ENCODE data around the gene BARD1. TPM values are rescaled to one million over a fixed set of nuclear protein-coding genes. Genes with fewer than 3 reads are reported as not detected.
"Not testable (repeated sequence)": the region's sequence is repeated elsewhere in the genome, so short reads cannot be mapped to it uniquely, and the experiment has no call there.

Gene BARD1
- total RNA-seq, 1 donor from 2014 or later = 8.4 TPM

GRCh38 chr2:214775971-214776370 lies 33.5 kb downstream of the BARD1 start:
- DNase-seq (ENCODE audit: missing footprints) (no peak), ATAC-seq (no peak)
- intact Hi-C loops (cut with DNase I) = no loop called here

- DNase-seq (ENCODE audit: missing footprints) = no peak
- ATAC-seq = no peak
- intact Hi-C loops (cut with DNase I) = no loop called here
These were observed 35.4 kb downstream of the BARD1 start for GRCh38 chr2:214774108-214774507.

DNA sequence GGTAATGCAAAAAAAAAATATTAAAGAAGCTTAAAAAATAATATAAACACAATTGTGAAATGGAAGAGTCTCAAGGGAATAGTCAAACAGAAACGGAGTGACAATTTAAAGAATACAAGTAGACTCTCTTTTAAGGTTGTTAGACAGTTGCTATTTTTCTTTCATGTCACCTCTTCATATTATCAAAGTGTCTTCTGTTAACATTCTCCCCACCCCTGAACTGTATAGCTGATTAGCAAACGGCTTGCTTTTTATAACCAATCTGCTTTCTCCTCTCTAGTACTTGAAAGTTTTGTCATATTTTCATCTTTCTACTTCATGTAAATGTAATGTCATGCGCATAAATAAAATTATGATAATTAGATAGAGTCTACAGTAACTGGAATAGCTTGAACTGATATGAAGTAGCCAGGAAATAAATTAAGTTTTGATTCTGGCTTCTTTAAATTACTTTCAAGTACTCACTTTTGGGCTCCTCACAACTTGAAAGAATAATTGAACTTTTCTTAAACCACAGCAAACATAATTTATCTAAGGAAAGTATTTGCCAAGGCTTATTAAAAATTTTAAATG lies 37.0 kb downstream of the BARD1 start:
- intact Hi-C loops (cut with DNase I) = no loop called here
- DNase-seq (ENCODE audit: missing footprints) (no peak), ATAC-seq (peak; percentile 26)

DNA sequence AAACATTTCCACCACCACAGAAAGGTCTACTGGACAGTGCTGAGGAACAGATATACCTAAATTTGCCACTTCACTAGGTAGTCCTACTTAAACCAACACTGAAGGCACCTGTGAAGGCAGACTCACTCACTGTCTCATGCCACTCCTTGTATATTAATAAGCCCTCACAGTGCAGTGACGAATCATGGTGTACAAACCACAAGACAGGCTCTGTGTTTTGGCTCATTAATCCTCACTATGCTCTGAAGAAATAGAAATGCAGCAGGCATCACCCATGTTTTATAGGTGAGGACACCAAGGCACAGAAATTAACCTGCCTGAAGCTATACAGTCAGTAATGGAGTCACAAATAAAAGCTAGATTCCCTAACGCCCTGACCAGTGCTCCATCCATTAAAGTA lies 44.3 kb downstream of the BARD1 start:
- intact Hi-C loops (cut with DNase I) = no loop called here
- no peak for DNase-seq (ENCODE audit: missing footprints)
- no peak for ATAC-seq

DNA sequence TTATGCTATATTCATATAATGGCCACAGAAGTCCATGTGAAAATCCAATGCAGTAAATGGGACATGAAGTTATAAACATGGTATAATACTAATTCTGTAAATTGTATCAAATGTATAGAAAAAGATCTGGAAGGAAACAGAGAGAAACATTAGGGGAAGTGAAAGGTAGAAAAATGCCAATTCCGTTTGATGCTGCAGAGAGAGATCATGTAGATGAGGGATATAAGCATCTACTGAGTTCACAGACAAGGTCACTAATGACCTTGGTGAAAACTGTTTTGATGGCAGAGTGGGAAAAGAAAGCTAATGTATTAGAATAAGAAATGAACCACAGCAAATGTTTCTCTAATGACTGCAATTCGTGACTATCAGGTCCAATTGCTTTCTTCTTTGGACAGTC lies 56.0 kb downstream of the BARD1 start:
- DNase-seq (ENCODE audit: missing footprints) (no peak), ATAC-seq (no peak)
- intact Hi-C loops (cut with DNase I) = no loop called here

DNA sequence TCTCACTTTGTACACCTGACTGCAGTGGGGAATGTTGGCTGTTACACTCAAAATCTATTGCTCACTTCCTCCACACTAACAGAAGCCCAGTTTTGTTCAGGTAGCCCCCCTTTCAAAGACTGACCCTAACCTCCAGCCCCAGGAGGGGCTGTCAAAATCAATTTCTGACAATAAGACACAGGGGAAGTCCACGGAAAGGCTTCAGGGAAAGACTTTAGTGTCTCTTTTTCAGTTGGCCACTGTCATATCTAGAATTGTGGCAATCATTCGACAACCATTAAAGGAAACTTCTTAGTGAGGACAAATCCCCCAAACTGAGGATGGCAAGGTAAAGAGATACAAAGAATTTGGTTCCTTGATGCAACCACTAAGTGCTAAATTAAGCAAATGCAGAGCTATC lies 59.0 kb downstream of the BARD1 start:
- intact Hi-C loops (cut with DNase I) = no loop called here
- DNase-seq (ENCODE audit: missing footprints) = no peak

GRCh38 chr2:214747992-214748391 lies 61.5 kb downstream of the BARD1 start:
- intact Hi-C loops (cut with DNase I) = no loop called here
- DNase-seq (ENCODE audit: missing footprints) (no peak), ATAC-seq (no peak)

More for the DNA sequence above, 59.0 kb downstream of the BARD1 start:
- no peak for ATAC-seq

GRCh38 chr2:214742119-214742518 lies 67.4 kb downstream of the BARD1 start:
- ATAC-seq (no peak), DNase-seq (ENCODE audit: missing footprints) (no peak)
- intact Hi-C loops (cut with DNase I) = no loop called here

DNA sequence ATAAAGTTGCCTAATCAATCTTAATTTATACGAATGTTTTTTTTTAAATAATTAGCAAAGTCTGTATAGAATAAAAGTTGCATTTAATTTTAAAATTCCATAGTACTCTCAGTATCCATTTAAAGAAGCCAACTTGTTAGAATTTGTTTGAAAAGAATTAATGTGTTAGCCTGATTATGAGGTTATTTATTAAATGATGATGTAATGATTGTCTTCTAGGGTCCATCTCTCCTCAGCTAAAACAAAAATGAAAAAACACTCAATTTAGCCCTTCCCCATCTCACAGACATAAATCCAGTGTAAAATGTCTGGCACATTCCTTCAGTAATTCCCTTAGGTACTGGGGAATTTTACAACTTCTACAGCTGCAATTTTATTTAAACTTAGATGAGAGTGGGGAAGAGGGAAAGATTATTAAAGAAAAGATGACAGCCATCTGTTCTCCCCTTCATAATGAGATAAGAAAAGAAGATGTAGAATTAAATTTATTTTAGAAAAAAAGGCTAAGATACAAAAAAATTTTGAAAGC lies 68.6 kb downstream of the BARD1 start:
- no peak for DNase-seq (ENCODE audit: missing footprints)
- no peak for ATAC-seq
- intact Hi-C loops (cut with DNase I) = no loop called here

DNA sequence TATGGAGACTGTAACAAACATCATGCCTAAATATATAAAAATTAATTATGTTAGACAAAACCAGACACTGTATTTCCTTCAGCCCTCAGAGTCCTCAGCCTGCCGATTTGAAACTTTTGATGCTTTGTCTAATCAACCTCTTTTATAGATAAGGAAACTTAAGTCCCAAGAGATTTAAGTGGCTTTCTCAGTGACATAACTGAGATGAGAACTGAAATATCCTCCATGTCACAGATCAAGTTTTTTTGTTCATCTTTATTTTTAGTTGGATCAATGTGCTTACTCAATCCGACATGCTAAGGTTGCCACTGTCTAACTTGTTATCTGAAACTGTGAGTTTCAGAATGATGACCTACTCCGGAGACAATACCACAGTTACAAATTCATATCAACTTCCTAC lies 72.3 kb downstream of the BARD1 start:
- ATAC-seq = no peak
- no peak for DNase-seq (ENCODE audit: missing footprints)
- intact Hi-C loops (cut with DNase I) = no loop called here

- DNase-seq (ENCODE audit: missing footprints) = no peak
- intact Hi-C loops (cut with DNase I) = no loop called here
- ATAC-seq = no peak
These were observed 78.6 kb downstream of the BARD1 start for GRCh38 chr2:214730800-214731407.

DNA sequence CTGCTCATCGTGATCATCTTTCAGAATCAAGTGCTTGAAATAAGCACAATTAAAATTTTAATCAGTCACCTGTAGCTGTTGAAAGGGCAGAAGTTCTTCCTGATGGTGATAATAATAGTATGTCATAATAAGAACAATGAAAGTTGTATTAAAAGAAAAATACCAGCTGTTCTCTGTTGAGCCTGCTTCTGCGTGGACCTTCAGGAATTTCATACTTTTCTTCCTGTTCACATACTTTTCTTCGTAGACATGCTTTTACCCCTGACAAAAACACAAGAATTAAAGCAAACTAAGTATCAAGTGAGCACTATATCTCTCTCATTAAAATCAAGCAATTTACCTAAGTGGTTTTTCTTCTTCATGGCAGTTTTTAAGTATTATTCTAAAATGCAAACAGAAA lies 79.2 kb downstream of the BARD1 start:
- ATAC-seq (no peak), DNase-seq (ENCODE audit: missing footprints) (no peak)
- intact Hi-C loops (cut with DNase I) = no loop called here

DNA sequence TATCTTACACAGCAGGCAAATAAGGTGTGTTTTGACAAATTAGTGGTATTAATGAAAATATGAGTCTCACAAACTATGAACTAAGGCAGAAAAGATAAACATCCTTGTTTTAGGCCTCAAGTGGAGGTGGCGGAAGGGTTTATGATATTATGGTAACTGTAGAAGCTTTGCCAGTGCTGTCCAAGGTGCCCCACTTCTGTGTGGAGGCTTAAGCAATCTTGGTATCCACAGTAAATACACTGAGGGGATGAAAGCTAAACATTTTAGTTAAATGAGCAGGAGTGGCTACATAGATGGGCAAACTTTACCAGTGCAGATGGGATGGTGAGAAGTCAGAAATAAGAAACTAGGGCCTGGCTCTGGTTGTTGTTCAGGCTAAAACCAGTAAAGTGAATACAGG lies 84.7 kb downstream of the BARD1 start:
- ATAC-seq (no peak), DNase-seq (ENCODE audit: missing footprints) (no peak)
- intact Hi-C loops (cut with DNase I) = no loop called here

DNA sequence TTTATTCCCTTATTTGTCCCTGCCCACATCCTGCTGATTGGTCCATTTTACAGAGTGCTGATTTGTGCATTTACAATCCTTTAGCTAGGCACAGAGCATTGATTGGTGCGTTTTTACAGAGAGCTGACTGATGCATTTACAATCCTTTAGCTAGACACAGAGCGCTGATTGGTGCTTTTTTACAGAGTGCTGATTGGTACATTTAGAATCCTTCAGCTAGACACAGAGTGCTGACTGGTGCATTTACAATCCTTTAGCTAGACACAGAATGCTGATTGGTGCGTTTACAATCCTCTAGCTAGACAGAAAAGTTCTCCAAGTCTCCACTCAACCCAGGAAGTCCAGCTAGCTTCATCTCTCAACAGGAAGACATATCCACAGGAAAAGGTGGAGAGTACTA lies 91.6 kb downstream of the BARD1 start:
- ATAC-seq; intact Hi-C loops (cut with DNase I); DNase-seq (ENCODE audit: missing footprints): not testable (repeated sequence)

DNA sequence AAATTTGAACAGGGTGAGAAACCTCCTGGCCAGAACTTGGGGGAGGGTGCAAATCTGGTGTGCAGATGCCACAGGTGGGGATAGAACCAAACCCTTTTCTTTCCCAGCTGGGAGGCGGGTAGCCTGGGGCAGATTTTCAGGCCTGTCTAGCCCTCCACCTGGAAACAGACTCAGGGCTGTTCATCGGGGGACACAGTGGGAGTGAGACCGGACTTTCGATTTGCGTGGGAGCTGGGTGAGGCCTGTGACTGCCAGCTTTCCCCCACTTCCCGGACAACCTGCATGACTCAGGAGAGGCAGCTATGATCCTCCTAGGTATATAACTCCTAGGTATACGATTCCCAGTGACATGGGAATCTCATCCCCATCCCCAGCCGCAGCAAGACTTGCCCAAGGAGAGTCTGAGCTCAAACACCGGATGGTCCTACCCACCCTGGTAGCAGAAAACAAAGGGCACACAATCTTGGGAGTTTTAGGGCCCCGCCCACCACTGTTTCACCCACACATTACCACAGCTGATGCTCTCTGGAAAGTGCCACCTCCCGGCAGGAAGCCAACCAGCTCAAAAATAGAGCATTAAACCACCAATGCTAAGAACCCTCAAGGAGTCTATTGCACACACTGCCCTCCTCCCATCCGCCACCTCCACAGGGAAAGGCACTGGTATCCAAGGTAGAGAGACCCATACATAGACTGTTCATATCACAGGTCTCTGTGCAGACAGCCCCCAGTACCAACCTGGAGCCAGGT lies 92.5 kb downstream of the BARD1 start:
- DNase-seq (ENCODE audit: missing footprints) = peak; percentile 37
- intact Hi-C loops (cut with DNase I) = no loop called here
- ATAC-seq = no peak

GRCh38 chr2:214715025-214715424 lies 94.5 kb downstream of the BARD1 start:
- DNase-seq (ENCODE audit: missing footprints) (no peak), ATAC-seq (no peak)
- intact Hi-C loops (cut with DNase I) = no loop called here

DNA sequence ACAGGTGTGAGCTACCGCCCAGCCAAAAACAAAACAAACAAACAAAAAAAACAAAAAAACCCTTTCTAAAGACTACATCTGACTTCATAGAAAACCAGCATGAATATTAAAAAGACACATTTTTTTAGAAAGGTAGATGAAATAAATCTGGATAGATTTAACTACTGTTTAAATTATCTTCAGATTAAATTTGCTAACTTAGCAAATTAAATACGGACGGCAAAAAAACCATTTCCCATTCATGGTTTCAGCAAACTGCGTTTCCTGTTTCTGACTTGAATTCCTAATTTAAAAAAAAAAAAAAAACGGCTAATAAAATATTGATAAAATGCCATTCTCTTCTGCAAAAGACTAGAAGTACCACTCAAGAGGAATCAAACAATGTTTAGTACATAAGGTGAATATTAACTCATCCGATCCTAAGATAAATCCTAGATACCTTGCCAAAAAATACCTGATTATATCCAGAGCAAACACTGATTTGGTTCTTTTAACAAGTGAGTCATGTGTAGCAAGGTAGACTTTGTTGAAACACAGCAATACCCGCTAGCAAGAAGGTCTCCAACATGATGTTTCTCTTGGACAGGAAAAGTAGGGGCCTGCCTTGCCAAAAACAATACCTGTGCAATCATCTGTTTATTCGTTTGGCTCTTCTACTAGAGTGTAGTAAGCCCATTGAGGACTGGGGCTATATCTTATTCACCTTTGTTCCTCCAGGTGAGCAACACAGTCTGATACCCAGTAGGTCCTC lies 96.2 kb downstream of the BARD1 start:
- ATAC-seq (no peak), DNase-seq (ENCODE audit: missing footprints) (no peak)
- intact Hi-C loops (cut with DNase I) = no loop called here

DNA sequence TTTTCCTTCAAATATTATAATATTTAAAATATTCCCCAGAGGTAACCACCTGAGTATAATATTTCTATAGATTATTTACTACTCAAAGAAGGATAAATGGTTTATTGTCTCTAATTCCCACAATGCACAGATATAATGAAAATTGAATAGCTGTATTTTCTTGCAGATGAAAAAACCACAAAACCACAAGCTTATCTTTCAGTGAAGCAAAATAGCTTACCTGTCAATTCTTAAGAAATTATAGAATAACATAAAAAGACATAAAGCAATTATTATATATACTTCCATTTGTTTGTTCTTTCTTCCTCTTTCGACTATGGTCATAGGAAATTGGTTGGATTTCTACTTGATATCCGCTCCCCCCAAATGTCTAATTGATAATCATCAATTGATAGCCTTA lies 98.8 kb downstream of the BARD1 start:
- DNase-seq (ENCODE audit: missing footprints) (no peak), ATAC-seq (no peak)
- intact Hi-C loops (cut with DNase I) = no loop called here

- intact Hi-C loops (cut with DNase I) = no loop called here
- ATAC-seq = peak; percentile 46
These were observed 102.5 kb downstream of the BARD1 start for GRCh38 chr2:214706986-214707385.

More at GRCh38 chr2:214706986-214707385, 102.5 kb downstream of the BARD1 start:
- DNase-seq (ENCODE audit: missing footprints) = no peak

Data from Right ventricle myocardium inferior (tissue), 1 donor.